GM19023 (cell line): ENCODE results near the gene PLAC9.

Experiments
- ATAC-seq: cut with Tn5 transposase; IDR thresholded peaks from one replicate; pipeline ENCODE4 v1.9.1; 2021; ENCODE audit warnings: mild to moderate bottlenecking, moderate library complexity; ENCODE audit not compliant: unreplicated experiment

Gene PLAC9

GRCh38 chr10:80159166-80159873 is 26.8 kb downstream of the PLAC9 start:
- ATAC-seq: no peak

- no peak for ATAC-seq
These were observed 28.1 kb downstream of the PLAC9 start for GRCh38 chr10:80160361-80161320.

- ATAC-seq: no peak
These were observed 29.0 kb downstream of the PLAC9 start for GRCh38 chr10:80161321-80162083.

GRCh38 chr10:80163741-80164341 is 31.3 kb downstream of the PLAC9 start:
- no peak for ATAC-seq

GRCh38 chr10:80164596-80164995 is 32.1 kb downstream of the PLAC9 start:
- no peak for ATAC-seq

DNA sequence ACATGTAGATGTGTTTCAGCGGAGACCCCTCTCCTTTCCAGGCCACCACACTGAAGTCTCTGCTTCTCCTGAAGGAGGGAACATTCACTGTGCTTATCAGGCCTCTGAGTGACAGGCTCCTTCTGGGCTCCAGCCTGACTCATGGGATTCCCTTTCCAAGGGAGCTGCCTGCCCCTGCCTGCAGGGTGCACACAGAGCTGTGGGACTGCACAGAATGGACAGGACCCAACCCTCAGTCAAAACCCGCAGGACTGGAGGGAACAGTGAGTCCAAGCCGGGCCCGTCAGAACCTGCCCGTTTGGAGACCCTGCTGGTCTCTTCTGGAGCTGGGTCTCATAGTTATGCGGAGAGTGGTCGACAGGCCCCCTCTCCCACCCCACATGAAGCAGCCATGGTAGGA is 32.6 kb downstream of the PLAC9 start:
- ATAC-seq: no peak

DNA sequence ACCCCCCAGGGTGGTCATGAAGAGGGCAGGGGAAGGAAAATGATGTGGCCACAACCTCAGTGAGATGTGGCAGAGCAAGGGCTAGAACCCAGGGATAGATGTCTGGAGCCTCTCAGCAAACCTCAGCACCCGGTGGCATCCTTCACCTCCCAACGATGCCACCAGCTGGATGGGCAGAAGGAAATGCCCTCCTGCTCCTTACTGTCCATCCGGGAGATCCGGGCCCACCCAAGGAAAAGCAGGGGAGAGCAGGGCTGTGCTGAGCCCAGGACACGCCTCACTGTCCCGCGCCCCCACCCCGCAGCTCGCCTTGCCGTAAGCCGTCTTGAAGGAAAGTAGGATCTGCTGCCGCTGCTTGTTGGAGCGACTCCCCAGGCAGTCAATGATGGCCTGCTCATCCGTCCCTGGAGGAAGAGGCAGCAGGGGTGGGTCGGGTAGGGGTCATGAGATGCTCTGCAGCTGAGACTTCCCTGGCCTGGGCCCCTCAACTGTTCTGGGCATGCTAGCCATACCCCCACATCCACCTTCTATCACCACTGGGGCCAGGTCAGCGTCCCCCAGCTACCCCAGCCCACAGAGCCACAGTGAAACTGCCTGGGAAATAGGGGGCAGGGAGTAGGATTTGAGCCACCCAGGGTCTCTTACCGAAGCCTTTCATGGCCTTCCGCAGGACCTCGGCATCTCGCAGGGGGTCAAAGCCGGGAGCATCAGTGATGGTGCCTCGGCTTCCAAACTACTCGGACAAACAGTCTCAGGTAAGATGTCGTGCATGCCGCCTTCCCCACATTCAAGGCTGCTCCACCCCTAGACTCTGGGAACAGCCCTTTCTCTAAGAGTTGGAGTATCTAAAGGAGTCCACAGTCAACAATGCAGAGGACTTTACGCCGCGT is 34.3 kb downstream of the PLAC9 start:
- no peak for ATAC-seq

DNA sequence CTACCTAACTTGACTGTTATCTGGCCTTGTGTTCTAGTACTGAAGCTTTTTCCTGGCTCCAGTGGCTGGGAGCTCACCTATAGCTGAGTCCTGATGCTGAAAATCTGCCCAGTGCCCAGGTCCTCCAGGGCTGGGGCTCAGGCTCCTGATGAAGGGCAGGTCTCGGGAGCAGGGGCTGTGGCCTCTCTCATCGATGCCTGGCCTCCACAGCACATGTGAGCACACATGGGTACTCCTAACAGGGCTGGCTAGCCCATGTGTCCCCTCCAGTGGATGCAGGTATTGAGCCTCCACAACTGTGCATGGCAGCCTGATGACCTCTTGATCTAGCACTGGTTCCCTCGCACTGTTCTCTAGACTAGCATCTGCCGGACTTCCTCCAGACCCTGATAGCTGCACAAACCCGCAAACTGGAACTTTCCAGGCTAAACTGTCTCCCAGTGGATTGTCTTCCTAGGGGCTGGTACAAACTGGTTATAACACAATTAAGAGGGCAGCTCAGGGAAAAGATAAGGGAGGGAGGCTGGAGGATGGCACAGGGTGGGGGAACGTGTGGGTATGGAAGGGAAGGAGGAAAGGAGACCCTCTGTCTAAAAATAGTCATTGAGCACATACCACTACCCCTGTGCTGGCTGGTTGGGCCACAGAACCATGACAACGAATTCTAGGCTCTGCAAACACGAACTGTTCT is 35.1 kb downstream of the PLAC9 start:
- ATAC-seq: no peak

DNA sequence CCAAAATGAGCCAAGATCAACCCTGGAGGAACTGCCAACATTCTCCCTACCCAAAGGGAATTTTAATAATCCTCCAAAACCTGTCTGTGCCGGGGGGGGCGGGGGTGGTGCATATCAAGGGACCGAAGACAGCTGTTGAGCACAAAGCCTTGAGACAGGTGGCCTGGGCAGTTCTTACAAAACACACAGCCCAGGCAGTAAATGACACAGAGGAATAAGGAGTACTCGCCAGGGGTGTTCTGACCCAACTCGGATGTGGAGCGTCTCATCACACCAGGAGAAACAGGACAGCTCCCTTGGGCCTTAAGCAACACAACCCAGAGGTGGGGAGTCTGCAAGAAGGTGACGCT is 35.6 kb downstream of the PLAC9 start:
- no peak for ATAC-seq

- ATAC-seq: no peak
These were observed 36.3 kb downstream of the PLAC9 start for GRCh38 chr10:80168679-80169380.

DNA sequence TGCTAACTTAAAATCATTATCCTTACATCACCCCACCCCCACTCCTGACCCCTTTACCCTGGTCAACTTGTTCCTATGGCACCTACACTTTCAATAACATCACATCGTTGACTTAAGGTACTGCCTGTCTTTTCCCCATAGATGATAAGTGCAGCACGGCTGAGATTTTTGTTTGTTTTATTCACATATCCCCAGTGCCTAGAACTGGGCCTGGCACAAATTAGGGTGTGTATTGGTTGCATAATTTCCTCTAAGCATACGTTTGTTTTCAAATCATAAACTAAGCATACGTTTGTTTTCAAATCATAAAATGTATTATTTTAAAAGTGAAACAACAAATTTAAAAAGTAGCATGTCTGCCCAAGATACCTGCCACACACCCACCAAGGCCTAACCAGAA is 37.5 kb downstream of the PLAC9 start:
- ATAC-seq: no peak

- no peak for ATAC-seq
These were observed 38.1 kb downstream of the PLAC9 start for GRCh38 chr10:80170641-80171040.

DNA sequence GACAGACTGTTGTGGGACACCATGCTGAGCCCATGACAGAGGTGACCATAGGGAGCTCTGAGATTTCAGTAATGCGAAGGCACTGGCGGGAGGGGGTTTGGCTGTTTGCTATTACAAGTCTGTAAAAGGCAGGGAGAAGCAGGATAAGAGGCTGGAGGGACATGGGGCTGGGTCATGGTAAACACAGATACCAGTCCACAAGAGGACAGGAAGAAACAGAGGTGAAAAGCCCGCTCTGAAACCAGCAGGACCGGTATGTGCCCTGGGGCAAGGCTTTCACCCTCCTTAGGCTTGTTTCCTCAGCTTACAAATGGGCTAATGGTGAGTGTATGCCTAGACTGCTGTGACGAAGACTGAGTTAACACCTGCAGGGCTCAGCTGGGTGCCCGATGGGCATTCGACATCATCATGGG is 38.7 kb downstream of the PLAC9 start:
- ATAC-seq: no peak

DNA sequence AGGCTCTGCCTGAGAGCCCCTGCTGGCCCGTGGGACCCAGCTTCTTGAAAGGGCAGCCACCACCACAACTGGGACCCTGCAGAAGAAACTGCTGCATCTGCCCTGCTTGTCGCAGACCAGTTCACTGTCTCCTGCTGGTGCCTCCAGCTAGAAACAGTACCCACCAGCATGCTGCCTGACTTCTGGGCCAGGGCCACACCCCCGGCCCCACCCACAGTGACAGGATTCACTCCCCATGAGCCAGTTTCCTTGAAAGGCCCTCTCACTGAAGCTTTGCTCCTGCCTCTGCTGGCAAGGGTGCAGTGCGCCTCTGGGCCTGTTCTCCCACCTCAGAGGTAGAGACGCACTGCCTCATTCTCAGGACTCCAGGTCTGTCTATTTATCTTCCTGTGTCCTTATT is 40.4 kb downstream of the PLAC9 start:
- no peak for ATAC-seq

- no peak for ATAC-seq
These were observed 40.9 kb downstream of the PLAC9 start for GRCh38 chr10:80173466-80173865.

DNA sequence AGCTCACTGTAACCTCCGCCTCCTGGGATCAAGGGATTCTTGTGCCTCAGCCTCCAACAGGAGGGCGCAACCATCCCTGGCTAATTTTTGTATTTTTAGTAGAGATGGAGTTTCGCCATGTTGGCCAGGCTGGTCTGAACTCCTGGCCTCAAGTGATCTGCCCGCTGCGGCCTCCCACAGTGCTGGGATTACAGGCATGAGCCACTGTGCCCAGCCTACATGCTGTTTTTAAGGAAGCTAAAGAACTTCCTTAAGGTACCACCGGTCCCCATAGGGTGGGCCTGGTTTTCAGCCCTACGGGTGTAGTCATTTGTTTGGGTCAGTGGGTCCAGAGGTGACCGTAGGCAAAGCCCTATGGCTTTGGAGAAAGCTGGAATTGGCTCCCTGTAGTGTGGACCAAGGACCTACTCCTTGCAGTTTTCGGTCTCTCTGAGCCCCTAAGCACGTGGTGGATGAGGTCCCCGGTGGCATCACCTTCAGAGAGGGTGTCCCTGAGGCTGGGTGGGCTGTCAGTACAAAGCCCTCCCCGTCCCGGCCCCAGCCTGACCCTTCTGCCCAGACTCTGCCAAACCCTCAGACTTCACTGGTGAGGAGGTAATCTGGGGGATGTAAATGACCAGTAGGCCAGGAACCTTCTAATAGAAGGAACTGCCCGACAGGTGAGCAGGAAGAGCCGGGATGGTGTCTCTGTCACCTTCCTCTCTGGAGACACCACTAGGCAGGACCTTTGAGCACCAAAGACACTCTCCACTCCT is 42.3 kb downstream of the PLAC9 start:
- no peak for ATAC-seq

DNA sequence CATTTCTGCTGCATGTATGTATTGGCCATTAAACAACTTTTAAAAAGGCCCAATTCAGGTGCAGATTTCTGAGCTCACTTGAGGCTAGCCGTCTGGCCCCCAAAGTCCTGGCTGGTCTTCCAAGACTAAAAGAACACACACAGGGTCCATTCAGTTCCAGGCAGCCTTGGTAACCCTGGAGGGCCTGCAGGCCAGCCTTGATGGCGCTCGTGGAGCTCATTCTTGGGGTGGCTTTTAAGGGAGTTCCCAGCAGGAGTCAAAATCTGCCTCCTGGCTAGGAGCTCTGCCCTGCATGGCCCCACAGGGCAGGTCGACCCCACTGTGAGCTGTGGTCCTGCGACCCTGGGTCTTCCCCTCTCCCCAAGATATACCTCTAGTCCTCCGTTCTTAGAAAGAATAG is 44.0 kb downstream of the PLAC9 start:
- ATAC-seq: no peak
